ENCODE measurements around the gene LEO1.

DNA sequence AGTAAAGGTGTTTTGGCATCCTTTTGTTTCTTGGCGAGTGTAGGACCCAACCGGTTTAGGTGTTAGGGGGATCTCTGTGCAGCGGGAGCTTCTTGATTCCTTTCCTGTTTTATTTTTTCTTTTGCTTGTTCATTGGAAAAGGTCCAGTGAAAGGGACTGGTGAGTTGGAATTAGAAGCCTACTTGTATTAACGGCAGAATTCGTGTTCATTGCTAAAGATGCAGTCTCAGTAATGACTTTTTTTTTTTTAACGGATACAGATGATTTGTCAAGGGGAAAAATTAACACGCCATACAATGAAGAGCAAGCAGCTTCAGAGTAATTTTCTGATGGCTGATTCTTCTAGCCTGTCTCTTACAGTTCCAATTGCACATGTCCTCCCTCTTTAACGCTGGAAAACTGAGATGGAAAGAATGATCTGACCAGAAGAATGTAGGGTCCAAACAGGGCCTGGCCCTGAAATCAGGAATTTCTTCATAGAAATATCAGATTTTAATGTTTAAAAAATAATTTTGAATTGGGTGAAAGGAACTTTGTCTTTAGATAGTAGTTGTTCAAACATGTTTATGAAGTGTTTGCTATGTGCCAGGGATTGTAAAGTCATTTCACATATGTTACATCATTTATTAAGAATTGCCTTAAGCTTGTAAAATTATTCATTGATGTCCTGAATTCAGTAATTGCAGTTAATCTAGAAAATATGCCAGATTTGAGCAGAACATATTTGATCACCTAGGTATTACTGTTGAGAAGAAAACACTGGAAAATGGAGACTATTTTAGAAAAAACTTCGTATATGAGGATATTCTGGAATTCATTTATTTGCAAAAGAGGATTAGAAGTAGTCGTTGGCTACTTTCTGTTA, 48.9 kb upstream of the LEO1 start:
- TF ChIP-seq, protein P1, sequence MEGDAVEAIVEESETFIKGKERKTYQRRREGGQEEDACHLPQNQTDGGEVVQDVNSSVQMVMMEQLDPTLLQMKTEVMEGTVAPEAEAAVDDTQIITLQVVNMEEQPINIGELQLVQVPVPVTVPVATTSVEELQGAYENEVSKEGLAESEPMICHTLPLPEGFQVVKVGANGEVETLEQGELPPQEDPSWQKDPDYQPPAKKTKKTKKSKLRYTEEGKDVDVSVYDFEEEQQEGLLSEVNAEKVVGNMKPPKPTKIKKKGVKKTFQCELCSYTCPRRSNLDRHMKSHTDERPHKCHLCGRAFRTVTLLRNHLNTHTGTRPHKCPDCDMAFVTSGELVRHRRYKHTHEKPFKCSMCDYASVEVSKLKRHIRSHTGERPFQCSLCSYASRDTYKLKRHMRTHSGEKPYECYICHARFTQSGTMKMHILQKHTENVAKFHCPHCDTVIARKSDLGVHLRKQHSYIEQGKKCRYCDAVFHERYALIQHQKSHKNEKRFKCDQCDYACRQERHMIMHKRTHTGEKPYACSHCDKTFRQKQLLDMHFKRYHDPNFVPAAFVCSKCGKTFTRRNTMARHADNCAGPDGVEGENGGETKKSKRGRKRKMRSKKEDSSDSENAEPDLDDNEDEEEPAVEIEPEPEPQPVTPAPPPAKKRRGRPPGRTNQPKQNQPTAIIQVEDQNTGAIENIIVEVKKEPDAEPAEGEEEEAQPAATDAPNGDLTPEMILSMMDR (conservative IDR thresholded peaks at IDR 0.05; ENCODE audit: low read length): no peak
- TF ChIP-seq EZH2phosphoT487 (IDR thresholded peaks at IDR 0.05; ENCODE audit: borderline replicate concordance): no peak

Data from Loucy (cell line).